ENCODE measurements around the gene SELE.

Gene SELE

GRCh38 chr1:169680377-169681019, 53.4 kb downstream of the SELE start:
- no peak for DNase-seq

GRCh38 chr1:169679692-169680091, 54.2 kb downstream of the SELE start:
- DNase-seq: no peak

GRCh38 chr1:169676001-169676400, 57.9 kb downstream of the SELE start:
- no peak for DNase-seq

Data from islet precursor cell (in vitro differentiated cells).